IMR-90 (cell line): Measurements from ENCODE around the gene TTC24. TPM values are rescaled to one million over a fixed set of nuclear protein-coding genes. Genes with fewer than 3 reads are reported as not detected.

ENCODE experiments used
- ATAC-seq: fragments of 200-7000 bp; cut with Tn5 transposase; 2 replicates; pipeline ENCODE4 v1.9.1; 2020; ENCODE audit warnings: low read depth, mild to moderate bottlenecking, moderate library complexity
- BruUV-seq: library from RNA; stranded (reverse); fragments of 400-500 nt; replicated peaks from 2 replicates; lab custom pipeline; 2021; lab: Mats Ljungman, UMichigan
- CTCF ChIA-PET: fragments of 300-600 bp; formaldehyde crosslinking; extraction: SDS; loops from one replicate; lab custom pipeline; 2021; ENCODE audit warnings: antibody characterized with exemption; lab: Yijun Ruan, JAX
- POLR2A ChIA-PET: fragments of 300-600 bp; sonication (Branson Sonifier 250); formaldehyde crosslinking; loops from one replicate; lab custom pipeline; 2022; ENCODE audit warnings: antibody characterized with exemption; ENCODE audit not compliant: unreplicated experiment; lab: Charles Lee
- DNase-seq: peaks from one replicate; pipeline ENCODE4 v3.0.0; 2013
- H2AFZ ChIP-seq: replicated peaks from 2 replicates; pipeline ENCODE3; 2013; ENCODE audit warnings: low read length, mild to moderate bottlenecking; ENCODE audit not compliant: poor library complexity
- H2AK5ac ChIP-seq: 2 replicates; pipeline ENCODE4 v1.6.1; 2013; ENCODE audit warnings: low read depth, low read length, inconsistent platforms
- H2AK9ac ChIP-seq: replicated peaks from 2 replicates; pipeline ENCODE3; 2013; ENCODE audit warnings: mild to moderate bottlenecking, low read depth, low read length, moderate library complexity; ENCODE audit not compliant: poor library complexity
- H2BK120ac ChIP-seq: 2 replicates; pipeline ENCODE4 v1.6.1; 2013; ENCODE audit warnings: low read depth, low read length, inconsistent platforms
- H2BK15ac ChIP-seq: 3 replicates; pipeline ENCODE4 v1.6.1; 2013; ENCODE audit warnings: low read depth, low read length, inconsistent platforms
- H2BK20ac ChIP-seq: 2 replicates; pipeline ENCODE4 v1.6.1; 2013; ENCODE audit warnings: low read depth, mild to moderate bottlenecking, inconsistent platforms, low read length, moderate library complexity
- H2BK5ac ChIP-seq: 2 replicates; pipeline ENCODE4 v1.6.1; 2013; ENCODE audit warnings: mild to moderate bottlenecking, low read depth, low read length, inconsistent platforms; ENCODE audit not compliant: poor library complexity, severe bottlenecking
- H3K14ac ChIP-seq: replicated peaks from 2 replicates; pipeline ENCODE4 v1.6.1; 2013; ENCODE audit warnings: low read depth, low read length, inconsistent platforms
- H3K18ac ChIP-seq: 2 replicates; pipeline ENCODE4 v1.6.1; 2013; ENCODE audit warnings: low read depth, low read length, control low read depth
- H3K23ac ChIP-seq: 2 replicates; pipeline ENCODE4 v1.6.1; 2013; ENCODE audit warnings: low read depth, low read length, inconsistent platforms
- H3K27ac ChIP-seq: 2 replicates; pipeline ENCODE4 v1.5.1; 2013; ENCODE audit warnings: mild to moderate bottlenecking, control low read depth, low read length; ENCODE audit not compliant: insufficient read depth
- H3K27me3 ChIP-seq: 2 replicates; pipeline ENCODE4 v1.6.1; 2013; ENCODE audit warnings: low read length; ENCODE audit not compliant: control insufficient read depth, insufficient read depth
- H3K36me3 ChIP-seq: 2 replicates; pipeline ENCODE4 v1.6.1; 2013; ENCODE audit warnings: low read length, mixed read lengths; ENCODE audit not compliant: control insufficient read depth, insufficient read depth
- H3K4ac ChIP-seq: 2 replicates; pipeline ENCODE4 v1.6.1; 2013; ENCODE audit warnings: low read depth, low read length, inconsistent platforms
- H3K4me1 ChIP-seq: 2 replicates; pipeline ENCODE4 v1.6.1; 2013; ENCODE audit warnings: low read length, mixed read lengths; ENCODE audit not compliant: control insufficient read depth, insufficient read depth
- H3K4me2 ChIP-seq: 2 replicates; pipeline ENCODE4 v1.6.1; 2013; ENCODE audit warnings: low read depth, mild to moderate bottlenecking, control low read depth, low read length, moderate library complexity
- H3K4me3 ChIP-seq: 2 replicates; pipeline ENCODE4 v1.5.1; 2013; ENCODE audit warnings: low read depth, mild to moderate bottlenecking, control low read depth, low read length, moderate library complexity; ENCODE audit not compliant: insufficient read depth
- H3K56ac ChIP-seq: 2 replicates; pipeline ENCODE4 v1.6.1; 2013; ENCODE audit warnings: low read length, inconsistent platforms; ENCODE audit not compliant: insufficient read depth; ENCODE audit errors: extremely low read depth
- H3K79me1 ChIP-seq, 2 experiments: 2 replicates each; pipeline ENCODE4 v1.6.1; 2013; ENCODE audit warnings: low read length in 2 of 2, inconsistent platforms in 1 of 2, low read depth in 1 of 2
- H3K9ac ChIP-seq: 2 replicates; pipeline ENCODE4 v1.6.1; 2013; ENCODE audit warnings: low read depth, low read length, control low read depth
- H3K9me1 ChIP-seq: 2 replicates; pipeline ENCODE4 v1.6.1; 2013; ENCODE audit warnings: low read length, inconsistent platforms; ENCODE audit not compliant: insufficient read depth
- H3K9me3 ChIP-seq: 2 replicates; pipeline ENCODE4 v1.6.1; 2013; ENCODE audit warnings: low read length; ENCODE audit not compliant: control insufficient read depth, insufficient read depth
- H4K20me1 ChIP-seq: 2 replicates; pipeline ENCODE4 v1.6.1; 2013; ENCODE audit warnings: low read length, inconsistent platforms; ENCODE audit not compliant: insufficient read depth
- H4K5ac ChIP-seq: 2 replicates; pipeline ENCODE4 v1.6.1; 2013; ENCODE audit warnings: mild to moderate bottlenecking, low read depth, low read length, control low read depth
- H4K8ac ChIP-seq, 2 experiments: 2 replicates each; pipeline ENCODE4 v1.6.1; 2013; ENCODE audit warnings: low read depth in 2 of 2, low read length in 2 of 2, control low read depth in 1 of 2, inconsistent platforms in 1 of 2
- H4K91ac ChIP-seq: 2 replicates; pipeline ENCODE4 v1.6.1; 2013; ENCODE audit warnings: low read depth, low read length, inconsistent platforms; ENCODE audit not compliant: insufficient read depth
- BHLHE40 ChIP-seq: fragments of 150-350 bp; IDR thresholded peaks from 2 replicates; pipeline ENCODE4 v1.6.1; 2016; ENCODE audit warnings: mild to moderate bottlenecking, low read depth, low read length
- CEBPB ChIP-seq: IDR thresholded peaks from 2 replicates; pipeline ENCODE4 v1.6.1; 2012; ENCODE audit warnings: low read depth, low read length, improper control_type of control experiment
- CHD1 ChIP-seq: IDR thresholded peaks from 2 replicates; pipeline ENCODE4 v1.6.1; 2012; ENCODE audit warnings: low read depth, low read length, improper control_type of control experiment
- CTCF ChIP-seq: conservative IDR thresholded peaks from 2 replicates; pipeline ENCODE4 v1.5.1; 2012; ENCODE audit warnings: mild to moderate bottlenecking, low read depth, low read length, improper control_type of control experiment
- ELK1 ChIP-seq: fragments of 150-350 bp; IDR thresholded peaks from 2 replicates; pipeline ENCODE4 v1.6.1; 2016; ENCODE audit warnings: low read depth, mild to moderate bottlenecking, low read length, moderate library complexity, borderline replicate concordance
- FOS ChIP-seq: fragments of 150-350 bp; IDR thresholded peaks from 2 replicates; pipeline ENCODE4 v1.6.1; 2016; ENCODE audit warnings: low read depth, low read length
- MAFK ChIP-seq: IDR thresholded peaks from 2 replicates; pipeline ENCODE4 v1.6.1; 2012; ENCODE audit warnings: low read depth, low read length, improper control_type of control experiment
- MAZ ChIP-seq: IDR thresholded peaks from 2 replicates; pipeline ENCODE4 v1.6.1; 2012; ENCODE audit warnings: low read depth, mild to moderate bottlenecking, low read length, improper control_type of control experiment, moderate library complexity, borderline replicate concordance
- MXI1 ChIP-seq: IDR thresholded peaks from 2 replicates; pipeline ENCODE4 v1.6.1; 2012; ENCODE audit warnings: low read depth, mild to moderate bottlenecking, low read length, moderate library complexity, borderline replicate concordance
- POLR2A ChIP-seq: IDR thresholded peaks from 2 replicates; pipeline ENCODE4 v1.6.1; 2012; ENCODE audit warnings: mild to moderate bottlenecking, low read depth, low read length
- RCOR1 ChIP-seq: IDR thresholded peaks from 2 replicates; pipeline ENCODE4 v1.6.1; 2012; ENCODE audit warnings: mild to moderate bottlenecking, low read length, improper control_type of control experiment; ENCODE audit not compliant: insufficient replicate concordance
- USF2 ChIP-seq: fragments of 150-350 bp; IDR thresholded peaks from 2 replicates; pipeline ENCODE4 v1.6.1; 2017; ENCODE audit warnings: mild to moderate bottlenecking, antibody characterized with exemption, low read length, low read depth
- WGBS, 2 experiments: methylation state at CpG; one replicate each; pipeline versions ENCODE4 v1.1.5 to v1.1.7; 2013; ENCODE audit warnings: missing lambda C conversion rate in 2 of 2; ENCODE audit not compliant: insufficient read length in 1 of 2; ENCODE audit errors: extremely low coverage in 2 of 2; 5-methylcytosine and 5-hydroxymethylcytosine counted together
- dilution Hi-C: fragments of 300-500 bp; cut with HindIII; formaldehyde crosslinking; loops from one replicate; pipeline ENCODE4 v1.14.3; 2018; ENCODE audit warnings: low sequenced_read_pairs; ENCODE audit not compliant: unreplicated experiment
- in situ Hi-C: fragments of 300-500 bp; cut with MboI; formaldehyde crosslinking; loops from 3 replicates; pipeline ENCODE4 v1.14.3; 2019; ENCODE audit warnings: low sequenced_read_pairs, inconsistent platforms, mixed read lengths
- intact Hi-C: fragments of 100-400 bp; cut with micrococcal nuclease; formaldehyde crosslinking; loops from 2 replicates; pipeline ENCODE4 v1.10.0; 2022
- polyA plus RNA-seq, 3 experiments: library from polyadenylated mRNA; depleted of rRNA; stranded (reverse); fragments of >200 nt; gene quantifications; 2 replicates each; pipeline ENCODE4 v1.2.3, GENCODE V29; 2012; ENCODE audit warnings: low replicate concordance in 1 of 3
- total RNA-seq: library from RNA; depleted of rRNA; stranded (reverse); fragments of >200 nt; gene quantifications from 2 replicates; pipeline ENCODE4 v1.2.3, GENCODE V29; 2012

The TTC24 gene
- total and polyA plus RNA-seq, 2 of the 4 experiments (the other 2 are of a cell fraction): not detected

GRCh38 chr1:156544592-156545102 lies 34.9 kb upstream of the TTC24 start:
- Histone ChIP-seq H4K5ac (no peak overlapping the region), H2BK120ac (no peak overlapping the region), H3K4me2 (no peak overlapping the region), H3K27me3 (no peaks in the 10 kb centered on the region), H3K9ac (no peak overlapping the region), H3K23ac (no peak overlapping the region), H3K14ac (no peak overlapping the region), H3K79me1 (no peaks in the 10 kb centered on the region; a peak in 1 of 4 replicates), H2BK5ac (no peak overlapping the region), H3K4ac (no peak overlapping the region), H2BK15ac (no peak overlapping the region), H4K8ac (no peak overlapping the region), H4K91ac (no peak overlapping the region), H3K9me3 (no peaks in the 10 kb centered on the region), H3K18ac (no peak overlapping the region), H2AK9ac (no peak overlapping the region), H3K27ac (no peak overlapping the region), H3K56ac (no peak overlapping the region), H3K4me1 (no peaks in the 10 kb centered on the region), H2AK5ac (no peak overlapping the region), H2BK20ac (no peak overlapping the region), H3K4me3 (no peak overlapping the region), H3K36me3 (peaks cover 17% of the 10 kb centered on the region), H2AFZ (no peak overlapping the region), H4K20me1 (no peaks in the 10 kb centered on the region), H3K9me1 (peaks cover 4% of the 10 kb centered on the region; the same call in 1 of the 2 replicates)
- in situ Hi-C loops (no loop called here), intact Hi-C loops (no loop called here), dilution Hi-C loops (no loop called here)
- WGBS, 2 experiments: no CpG with 5 or more reads among the region's 3 CpGs
- CTCF ChIA-PET: no interaction called here
- POLR2A ChIA-PET: no interaction called here
- TF ChIP-seq RCOR1 (no peak), MAFK (no peak), BHLHE40 (no peak), USF2 (no peak), POLR2A (no peak), FOS (no peak), ELK1 (no peak), CTCF (no peak), CHD1 (no peak), MAZ (no peak), CEBPB (no peak), MXI1 (no peak)
- ATAC-seq (no peak), DNase-seq (no peak)
- BruUV-seq: no TSS peak
